HepG2 (cell line): ENCODE measurements around the gene SLC43A1. TPM values are rescaled to one million over a fixed set of nuclear protein-coding genes. Genes with fewer than 3 reads are reported as not detected.

Source experiments
- ARNTL ChIP-seq: sonication (generic); formaldehyde crosslinking; IDR thresholded peaks from 2 replicates; pipeline ENCODE4 v1.4.0; 2020; ENCODE audit warnings: mild to moderate bottlenecking, missing genetic modification reagents
- BHLHE40 ChIP-seq: IDR thresholded peaks from 2 replicates; pipeline ENCODE4 v1.6.1; 2011; ENCODE audit warnings: low read length, improper control_type of control experiment
- GABPA ChIP-seq, 2 experiments: IDR thresholded peaks; 2 replicates each; pipeline ENCODE4 v1.6.1; 2011 to 2016; ENCODE audit warnings: low read depth in 2 of 2, low read length in 1 of 2, missing biosample characterization in 1 of 2, missing genetic modification characterization in 1 of 2
- KDM2A ChIP-seq: sonication (generic); formaldehyde crosslinking; IDR thresholded peaks from 2 replicates; pipeline ENCODE4 v1.4.0; 2020; ENCODE audit warnings: low read depth, missing genetic modification reagents, borderline replicate concordance
- PLRG1 ChIP-seq: fragments of 450-650 bp; conservative IDR thresholded peaks from 2 replicates; pipeline ENCODE4 v1.6.1; 2016
- RBFOX2 ChIP-seq: fragments of 200-400 bp; formaldehyde crosslinking; IDR thresholded peaks from 2 replicates; pipeline ENCODE4 v1.6.1; 2017; ENCODE audit warnings: low read depth, mild to moderate bottlenecking, low read length
- ZNF232 ChIP-seq: sonication (generic); formaldehyde crosslinking; IDR thresholded peaks from 2 replicates; pipeline ENCODE4 v1.4.0; 2020; ENCODE audit warnings: missing genetic modification reagents, borderline replicate concordance
- ZNF263 ChIP-seq: sonication (generic); formaldehyde crosslinking; IDR thresholded peaks from 2 replicates; pipeline ENCODE4 v1.4.0; 2020; ENCODE audit warnings: missing genetic modification reagents
- ZNF441 ChIP-seq: sonication (generic); formaldehyde crosslinking; IDR thresholded peaks from 2 replicates; pipeline ENCODE4 v1.7.0; 2021; ENCODE audit warnings: missing genetic modification reagents, borderline replicate concordance
- ZNF652 ChIP-seq: IDR thresholded peaks from 2 replicates; pipeline ENCODE4 v1.6.1; 2016; ENCODE audit warnings: low read depth, borderline replicate concordance
- ZNF780A ChIP-seq: sonication (generic); formaldehyde crosslinking; IDR thresholded peaks from 2 replicates; pipeline ENCODE4 v1.8.0; 2022; ENCODE audit warnings: mild to moderate bottlenecking, missing genetic modification reagents, moderate library complexity
- ZNF788 ChIP-seq: sonication (generic); formaldehyde crosslinking; IDR thresholded peaks from 2 replicates; pipeline ENCODE4 v1.5.0; 2020; ENCODE audit warnings: mild to moderate bottlenecking, missing genetic modification reagents, borderline replicate concordance
- polyA plus RNA-seq, 8 experiments: library from polyadenylated mRNA; depleted of rRNA in 3 of 8; stranded (reverse) in 7 of 8; unstranded in 1 of 8; fragments of >200 nt; fragmentation: Illumina TruSeq in 4 of 8; extraction: Trizol in 4 of 8; gene quantifications; 2 replicates each; pipeline versions ENCODE4 v1.2.1 to v1.2.3, GENCODE V29; 2011 to 2016; ENCODE audit warnings: low read depth in 4 of 8, missing spikeins in 1 of 8, mixed read lengths in 1 of 8; ENCODE audit not compliant: insufficient read depth in 1 of 8
- total RNA-seq, 5 experiments: library from RNA; depleted of rRNA; stranded (reverse); fragments of >200 nt; fragmentation: Illumina TruSeq; extraction: Trizol; gene quantifications; 2 replicates each; pipeline ENCODE4 v1.2.3, GENCODE V29; 2016; ENCODE audit warnings: low read depth in 1 of 5
- TF ChIP-seq, protein P1 (sequence below): sonication (generic); formaldehyde crosslinking; IDR thresholded peaks from 2 replicates; pipeline ENCODE4 v1.4.0; 2020; ENCODE audit warnings: missing genetic modification reagents
- TF ChIP-seq, protein P2 (sequence below): sonication (generic); formaldehyde crosslinking; IDR thresholded peaks from 2 replicates; pipeline ENCODE4 v1.4.0; 2020; ENCODE audit warnings: low read depth, missing genetic modification reagents
- TF ChIP-seq, protein P3 (sequence below): sonication (generic); formaldehyde crosslinking; IDR thresholded peaks from 2 replicates; pipeline ENCODE4 v1.4.0; 2020; ENCODE audit warnings: missing genetic modification reagents
- TF ChIP-seq, protein P4 (sequence below): IDR thresholded peaks from 2 replicates; pipeline ENCODE4 v1.6.1; 2016; ENCODE audit warnings: mild to moderate bottlenecking

Gene SLC43A1
- total and polyA plus RNA-seq, 2 of the 13 experiments (the other 11 are each of a cell fraction or from before 2014, with no cell fraction given) = 72.3 to 87.6 TPM

- TF ChIP-seq, protein P1, sequence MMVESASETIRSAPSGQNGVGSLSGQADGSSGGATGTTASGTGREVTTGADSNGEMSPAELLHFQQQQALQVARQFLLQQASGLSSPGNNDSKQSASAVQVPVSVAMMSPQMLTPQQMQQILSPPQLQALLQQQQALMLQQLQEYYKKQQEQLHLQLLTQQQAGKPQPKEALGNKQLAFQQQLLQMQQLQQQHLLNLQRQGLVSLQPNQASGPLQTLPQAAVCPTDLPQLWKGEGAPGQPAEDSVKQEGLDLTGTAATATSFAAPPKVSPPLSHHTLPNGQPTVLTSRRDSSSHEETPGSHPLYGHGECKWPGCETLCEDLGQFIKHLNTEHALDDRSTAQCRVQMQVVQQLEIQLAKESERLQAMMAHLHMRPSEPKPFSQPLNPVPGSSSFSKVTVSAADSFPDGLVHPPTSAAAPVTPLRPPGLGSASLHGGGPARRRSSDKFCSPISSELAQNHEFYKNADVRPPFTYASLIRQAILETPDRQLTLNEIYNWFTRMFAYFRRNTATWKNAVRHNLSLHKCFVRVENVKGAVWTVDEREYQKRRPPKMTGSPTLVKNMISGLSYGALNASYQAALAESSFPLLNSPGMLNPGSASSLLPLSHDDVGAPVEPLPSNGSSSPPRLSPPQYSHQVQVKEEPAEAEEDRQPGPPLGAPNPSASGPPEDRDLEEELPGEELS (CRISPR knock-in tag) = no peak
- TF ChIP-seq, protein P2, sequence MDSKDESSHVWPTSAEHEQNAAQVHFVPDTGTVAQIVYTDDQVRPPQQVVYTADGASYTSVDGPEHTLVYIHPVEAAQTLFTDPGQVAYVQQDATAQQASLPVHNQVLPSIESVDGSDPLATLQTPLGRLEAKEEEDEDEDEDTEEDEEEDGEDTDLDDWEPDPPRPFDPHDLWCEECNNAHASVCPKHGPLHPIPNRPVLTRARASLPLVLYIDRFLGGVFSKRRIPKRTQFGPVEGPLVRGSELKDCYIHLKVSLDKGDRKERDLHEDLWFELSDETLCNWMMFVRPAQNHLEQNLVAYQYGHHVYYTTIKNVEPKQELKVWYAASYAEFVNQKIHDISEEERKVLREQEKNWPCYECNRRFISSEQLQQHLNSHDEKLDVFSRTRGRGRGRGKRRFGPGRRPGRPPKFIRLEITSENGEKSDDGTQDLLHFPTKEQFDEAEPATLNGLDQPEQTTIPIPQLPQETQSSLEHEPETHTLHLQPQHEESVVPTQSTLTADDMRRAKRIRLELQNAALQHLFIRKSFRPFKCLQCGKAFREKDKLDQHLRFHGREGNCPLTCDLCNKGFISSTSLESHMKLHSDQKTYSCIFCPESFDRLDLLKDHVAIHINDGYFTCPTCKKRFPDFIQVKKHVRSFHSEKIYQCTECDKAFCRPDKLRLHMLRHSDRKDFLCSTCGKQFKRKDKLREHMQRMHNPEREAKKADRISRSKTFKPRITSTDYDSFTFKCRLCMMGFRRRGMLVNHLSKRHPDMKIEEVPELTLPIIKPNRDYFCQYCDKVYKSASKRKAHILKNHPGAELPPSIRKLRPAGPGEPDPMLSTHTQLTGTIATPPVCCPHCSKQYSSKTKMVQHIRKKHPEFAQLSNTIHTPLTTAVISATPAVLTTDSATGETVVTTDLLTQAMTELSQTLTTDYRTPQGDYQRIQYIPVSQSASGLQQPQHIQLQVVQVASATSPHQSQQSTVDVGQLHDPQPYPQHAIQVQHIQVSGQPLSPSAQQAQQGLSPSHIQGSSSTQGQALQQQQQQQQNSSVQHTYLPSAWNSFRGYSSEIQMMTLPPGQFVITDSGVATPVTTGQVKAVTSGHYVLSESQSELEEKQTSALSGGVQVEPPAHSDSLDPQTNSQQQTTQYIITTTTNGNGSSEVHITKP (CRISPR knock-in tag) = 0 out of 2 replicates have a peak, but pooled peaks have one; percentile 34
- TF ChIP-seq ZNF652 (CRISPR knock-in tag) (peak; percentile 95), ARNTL (CRISPR knock-in tag) (0 out of 2 replicates have a peak, but pooled peaks have one; percentile 7), PLRG1 (no peak), ZNF263 (CRISPR knock-in tag) (peak; percentile 55), ZNF441 (CRISPR knock-in tag) (peak; percentile 4; the same call in 1 of the 2 replicates), ZNF780A (CRISPR knock-in tag) (no peak), ZNF232 (CRISPR knock-in tag) (no peak), RBFOX2 (0 out of 2 replicates have a peak, but pooled peaks have one; percentile 28), BHLHE40 (0 out of 2 replicates have a peak, but pooled peaks have one; percentile 7), KDM2A (CRISPR knock-in tag) (peak; percentile 34; the same call in 1 of the 2 replicates), GABPA (IDR thresholded peaks at IDR 0.05; ENCODE audit: low read depth, low read length) (no peak), GABPA (CRISPR knock-in tag; IDR thresholded peaks at IDR 0.05; ENCODE audit: low read depth) (no peak), ZNF788 (CRISPR knock-in tag) (no peak)
- TF ChIP-seq, protein P3, sequence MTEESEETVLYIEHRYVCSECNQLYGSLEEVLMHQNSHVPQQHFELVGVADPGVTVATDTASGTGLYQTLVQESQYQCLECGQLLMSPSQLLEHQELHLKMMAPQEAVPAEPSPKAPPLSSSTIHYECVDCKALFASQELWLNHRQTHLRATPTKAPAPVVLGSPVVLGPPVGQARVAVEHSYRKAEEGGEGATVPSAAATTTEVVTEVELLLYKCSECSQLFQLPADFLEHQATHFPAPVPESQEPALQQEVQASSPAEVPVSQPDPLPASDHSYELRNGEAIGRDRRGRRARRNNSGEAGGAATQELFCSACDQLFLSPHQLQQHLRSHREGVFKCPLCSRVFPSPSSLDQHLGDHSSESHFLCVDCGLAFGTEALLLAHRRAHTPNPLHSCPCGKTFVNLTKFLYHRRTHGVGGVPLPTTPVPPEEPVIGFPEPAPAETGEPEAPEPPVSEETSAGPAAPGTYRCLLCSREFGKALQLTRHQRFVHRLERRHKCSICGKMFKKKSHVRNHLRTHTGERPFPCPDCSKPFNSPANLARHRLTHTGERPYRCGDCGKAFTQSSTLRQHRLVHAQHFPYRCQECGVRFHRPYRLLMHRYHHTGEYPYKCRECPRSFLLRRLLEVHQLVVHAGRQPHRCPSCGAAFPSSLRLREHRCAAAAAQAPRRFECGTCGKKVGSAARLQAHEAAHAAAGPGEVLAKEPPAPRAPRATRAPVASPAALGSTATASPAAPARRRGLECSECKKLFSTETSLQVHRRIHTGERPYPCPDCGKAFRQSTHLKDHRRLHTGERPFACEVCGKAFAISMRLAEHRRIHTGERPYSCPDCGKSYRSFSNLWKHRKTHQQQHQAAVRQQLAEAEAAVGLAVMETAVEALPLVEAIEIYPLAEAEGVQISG (CRISPR knock-in tag) = 0 out of 2 replicates have a peak, but pooled peaks have one; percentile 29
- TF ChIP-seq, protein P4, sequence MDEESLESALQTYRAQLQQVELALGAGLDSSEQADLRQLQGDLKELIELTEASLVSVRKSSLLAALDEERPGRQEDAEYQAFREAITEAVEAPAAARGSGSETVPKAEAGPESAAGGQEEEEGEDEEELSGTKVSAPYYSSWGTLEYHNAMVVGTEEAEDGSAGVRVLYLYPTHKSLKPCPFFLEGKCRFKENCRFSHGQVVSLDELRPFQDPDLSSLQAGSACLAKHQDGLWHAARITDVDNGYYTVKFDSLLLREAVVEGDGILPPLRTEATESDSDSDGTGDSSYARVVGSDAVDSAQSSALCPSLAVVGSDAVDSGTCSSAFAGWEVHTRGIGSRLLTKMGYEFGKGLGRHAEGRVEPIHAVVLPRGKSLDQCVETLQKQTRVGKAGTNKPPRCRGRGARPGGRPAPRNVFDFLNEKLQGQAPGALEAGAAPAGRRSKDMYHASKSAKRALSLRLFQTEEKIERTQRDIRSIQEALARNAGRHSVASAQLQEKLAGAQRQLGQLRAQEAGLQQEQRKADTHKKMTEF (CRISPR knock-in tag) = peak; percentile 0; the same call in 1 of the 2 replicates
Measured at GRCh38 chr11:57460022-57460757, 55.3 kb downstream of the SLC43A1 start, which contains the start of gene RTN4RL2 (continued).
